Muscle layer of duodenum (tissue), 2 donors: ENCODE measurements around the gene SLC2A3.
A peak's percentile ranks its signal among the peaks of the same experiment; 100 is the strongest.

Experiments used
- H3K27ac ChIP-seq: one replicate; pipeline ENCODE4 v1.7.0; 2013; ENCODE audit warnings: mild to moderate bottlenecking, low read length
- H3K27me3 ChIP-seq: one replicate; pipeline ENCODE4 v1.7.0; 2013; ENCODE audit warnings: low read depth, mild to moderate bottlenecking, control low read depth, low read length
- H3K36me3 ChIP-seq, 2 donors: one replicate each; pipeline ENCODE4 v1.7.0; 2013; ENCODE audit warnings: low read length in 2 of 2, control low read depth in 1 of 2, mild to moderate bottlenecking in 1 of 2; ENCODE audit not compliant: insufficient read depth in 2 of 2, control insufficient read depth in 1 of 2
- H3K4me1 ChIP-seq, 2 donors: one replicate each; pipeline ENCODE4 v1.7.0; 2013; ENCODE audit warnings: low read length in 2 of 2, mild to moderate bottlenecking in 2 of 2, control low read depth in 1 of 2, moderate library complexity in 1 of 2; ENCODE audit not compliant: insufficient read depth in 2 of 2, control insufficient read depth in 1 of 2
- H3K4me3 ChIP-seq, 2 donors: one replicate each; pipeline ENCODE4 v1.7.0; 2013; ENCODE audit warnings: low read length in 2 of 2, low read depth in 1 of 2, mild to moderate bottlenecking in 1 of 2
- H3K9me3 ChIP-seq, 2 donors: one replicate each; pipeline ENCODE4 v1.7.0; 2013; ENCODE audit warnings: low read length in 2 of 2, control low read depth in 1 of 2, mild to moderate bottlenecking in 1 of 2; ENCODE audit not compliant: control insufficient read depth in 1 of 2
- donor health status: healthy.

The SLC2A3 gene

DNA sequence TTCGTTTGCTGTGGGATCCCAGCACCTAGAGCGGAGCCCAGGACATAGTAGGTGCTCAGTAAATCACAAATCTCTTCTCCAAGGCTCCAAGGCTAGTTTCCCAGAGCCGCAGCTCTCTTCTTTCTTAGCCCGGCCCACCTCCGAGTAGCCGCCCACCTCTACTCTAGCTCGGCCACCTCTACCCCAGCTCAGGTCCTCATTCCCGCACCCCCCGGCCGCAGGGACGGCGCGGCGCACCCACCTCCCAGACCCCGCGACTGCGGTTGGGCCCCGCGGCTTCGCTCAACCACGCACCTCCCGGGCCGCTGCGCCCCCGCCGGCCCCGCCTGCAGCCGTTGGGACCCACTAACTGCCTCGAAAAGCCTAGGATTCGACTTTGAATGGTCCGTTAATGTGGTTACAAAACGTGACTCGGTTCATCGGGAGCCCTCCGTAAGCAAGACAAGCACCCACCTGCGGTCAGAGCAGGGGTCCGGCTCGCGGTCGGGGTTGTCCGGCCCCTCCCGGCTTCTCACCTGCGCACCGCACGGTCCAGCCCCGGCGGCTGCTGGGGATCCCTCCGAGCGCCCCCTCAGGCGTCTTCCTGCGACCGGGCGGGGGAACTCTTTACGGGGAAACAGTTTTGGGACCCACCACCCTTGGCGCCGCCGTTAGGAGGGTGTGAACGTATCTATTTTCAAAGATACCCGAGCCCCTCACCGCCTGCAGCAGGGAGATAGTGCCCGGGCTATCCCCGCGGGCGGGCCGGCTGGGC is 63.2 kb downstream of the SLC2A3 start, which contains the start of gene SLC2A14:
SLC2A14 (minus strand) TSS at position 350 of the 754 bp plus-strand sequence. CDS start 3,035 bp downstream, outside the sequence.
- Histone ChIP-seq H3K4me1 (peaks cover 0 to 8% of the 10 kb centered on the region in 2 donors), H3K4me3 (peak within 1 kb of the TSS; percentile 16 to 54), H3K27me3 (peaks cover 5% of the 10 kb centered on the region), H3K36me3 (no peaks in the 10 kb centered on the region), H3K9me3 (no peaks in the 10 kb centered on the region), H3K27ac (no peak within 1 kb of the TSS)

DNA sequence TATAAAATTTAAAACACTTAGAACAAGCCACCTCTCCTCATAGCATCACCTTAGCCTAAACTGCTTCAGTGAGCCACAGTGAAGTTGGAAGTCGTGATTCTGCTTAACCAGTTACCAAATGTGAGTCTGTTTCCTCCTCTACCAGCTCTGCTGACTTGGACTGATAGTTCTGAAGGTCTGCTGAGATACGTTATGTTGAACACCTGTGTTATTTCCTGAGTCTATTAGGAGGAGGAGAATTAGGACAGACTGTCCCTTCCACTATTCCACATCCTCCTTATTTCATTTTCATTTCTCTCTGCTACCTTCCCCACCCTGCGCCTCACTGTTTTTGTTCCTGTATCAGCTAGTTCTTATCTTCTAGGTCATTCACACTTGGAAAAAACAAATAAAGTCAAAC is 65.7 kb downstream of the SLC2A3 start:
- H3K4me1 ChIP-seq: peaks cover 0 to 8% of the 10 kb centered on the region in 2 donors
- H3K36me3 ChIP-seq: no peaks in the 10 kb centered on the region
- H3K9me3 ChIP-seq: no peaks in the 10 kb centered on the region
- no peak overlapping the region for H3K27ac ChIP-seq
- peaks cover 5% of the 10 kb centered on the region for H3K27me3 ChIP-seq
- no peak overlapping the region for H3K4me3 ChIP-seq
